ENCODE measurements around the gene COL8A2. TPM values are rescaled to one million over a fixed set of nuclear protein-coding genes. Genes with fewer than 3 reads are reported as not detected.

The COL8A2 gene
- total RNA-seq, 4 donors from 2014 or later = 0.61 to 1.6 (median 0.81) TPM

DNA sequence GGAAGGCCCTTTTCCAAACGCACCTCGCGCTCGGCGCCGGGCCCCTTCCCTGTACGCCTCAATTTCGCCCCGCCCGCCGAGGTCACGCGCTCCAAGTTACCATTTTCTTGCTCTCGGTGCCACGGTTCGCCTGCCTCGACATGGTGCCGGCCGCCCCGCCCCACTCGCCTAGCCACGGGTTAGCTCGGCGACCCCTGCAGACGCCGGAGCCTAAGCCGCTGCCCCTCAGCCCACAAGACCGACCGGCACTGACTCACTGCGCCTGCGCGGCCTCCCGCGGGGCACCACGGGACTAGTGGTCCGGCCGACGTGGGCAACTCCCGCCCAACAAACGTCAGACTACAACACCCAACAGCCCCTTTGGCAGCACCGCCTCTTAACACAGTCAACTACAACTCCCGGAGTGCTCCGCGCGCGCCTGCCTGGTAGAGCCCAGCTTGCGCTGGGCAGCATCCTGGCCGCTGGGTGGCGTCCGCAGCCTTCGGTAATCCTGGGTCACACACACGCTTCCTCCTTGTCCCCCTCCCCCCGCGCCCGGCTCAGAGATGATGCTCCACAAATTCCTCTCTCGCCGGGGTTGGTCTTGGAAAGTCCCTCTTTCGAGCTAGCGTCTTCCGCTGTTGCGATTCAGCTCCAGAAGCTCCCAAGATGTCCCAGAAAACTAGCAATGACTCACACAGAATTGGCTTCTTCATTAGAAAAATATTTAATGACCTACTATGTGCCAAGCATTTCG lies 24.4 kb upstream of the COL8A2 start, which contains the start of gene TRAPPC3:
Gene TRAPPC3 (minus strand): TSS at position 250 of the 736 bp plus-strand sequence. CDS start 108 bp downstream, at position 142.
- TF ChIP-seq, protein P1, sequence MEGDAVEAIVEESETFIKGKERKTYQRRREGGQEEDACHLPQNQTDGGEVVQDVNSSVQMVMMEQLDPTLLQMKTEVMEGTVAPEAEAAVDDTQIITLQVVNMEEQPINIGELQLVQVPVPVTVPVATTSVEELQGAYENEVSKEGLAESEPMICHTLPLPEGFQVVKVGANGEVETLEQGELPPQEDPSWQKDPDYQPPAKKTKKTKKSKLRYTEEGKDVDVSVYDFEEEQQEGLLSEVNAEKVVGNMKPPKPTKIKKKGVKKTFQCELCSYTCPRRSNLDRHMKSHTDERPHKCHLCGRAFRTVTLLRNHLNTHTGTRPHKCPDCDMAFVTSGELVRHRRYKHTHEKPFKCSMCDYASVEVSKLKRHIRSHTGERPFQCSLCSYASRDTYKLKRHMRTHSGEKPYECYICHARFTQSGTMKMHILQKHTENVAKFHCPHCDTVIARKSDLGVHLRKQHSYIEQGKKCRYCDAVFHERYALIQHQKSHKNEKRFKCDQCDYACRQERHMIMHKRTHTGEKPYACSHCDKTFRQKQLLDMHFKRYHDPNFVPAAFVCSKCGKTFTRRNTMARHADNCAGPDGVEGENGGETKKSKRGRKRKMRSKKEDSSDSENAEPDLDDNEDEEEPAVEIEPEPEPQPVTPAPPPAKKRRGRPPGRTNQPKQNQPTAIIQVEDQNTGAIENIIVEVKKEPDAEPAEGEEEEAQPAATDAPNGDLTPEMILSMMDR (IDR thresholded peaks at IDR 0.05 in 4 of 5, conservative IDR thresholded peaks at IDR 0.05 in 1 of 5) = peak; percentile 96 to 98 (median 97)
- TF ChIP-seq POLR2A (IDR thresholded peaks at IDR 0.05) = peak; percentile 97 to 98
- ATAC-seq (peak; percentile 78 to 87), DNase-seq (peak; percentile 100)
- intact Hi-C loops (cut with DNase I; ENCODE audit: low total_unique reads) (loop anchor here (1.0 to 2.0 kb wide), 6 partner anchors 26 to 1709 kb away; partner anchors contain the start of genes MTF1 and THRAP3), in situ Hi-C loops (cut with MboI; ENCODE audit: low sequenced_read_pairs in 4 of 4) (loop anchor here in 1 of 4 donors (10.0 kb wide), 1 partner anchor 55 kb away; no protein-coding TSS in a partner anchor)
- Histone ChIP-seq H3K4me1 (peaks cover 37 to 54% of the 10 kb centered on the region in 2 donors), H3K27ac (peak within 1 kb of the TSS; percentile 90 to 100 (median 98)), H3K27me3 (no peaks in the 10 kb centered on the region), H3K36me3 (peaks cover 0 to 4% of the 10 kb centered on the region in 2 donors), H3K4me3 (peak within 1 kb of the TSS; percentile 70 to 89 (median 80)), H3K9me3 (no peaks in the 10 kb centered on the region)

DNA sequence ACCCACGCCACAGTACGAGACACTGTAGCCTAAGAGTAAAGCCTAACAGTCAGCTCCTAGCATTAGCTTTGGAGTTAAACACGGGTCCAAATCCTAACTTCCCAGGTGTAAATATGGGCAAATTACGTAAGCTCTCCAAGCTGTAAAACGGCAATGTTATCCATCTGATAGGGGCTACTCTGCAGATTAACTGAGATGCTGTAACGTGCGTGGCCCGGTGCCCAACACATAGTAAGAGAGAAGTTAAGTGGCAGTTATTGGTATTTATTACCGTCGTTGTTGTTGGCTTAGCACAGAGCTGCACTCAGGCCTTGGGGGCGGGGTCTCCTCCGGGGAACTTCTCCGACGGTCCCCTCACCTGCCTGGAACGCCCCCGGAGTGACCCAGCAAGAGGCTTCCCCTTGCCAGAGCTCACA lies 23.8 kb upstream of the COL8A2 start:
- intact Hi-C loops (cut with DNase I; ENCODE audit: low total_unique reads) (loop anchor here (1.0 to 2.0 kb wide), 6 partner anchors 26 to 1710 kb away; partner anchors contain the start of genes MTF1 and THRAP3), in situ Hi-C loops (cut with MboI; ENCODE audit: low sequenced_read_pairs in 4 of 4) (loop anchor here in 1 of 4 donors (10.0 kb wide), 1 partner anchor 54 kb away; no protein-coding TSS in a partner anchor)
- peak overlapping the region; percentile 90 to 100 (median 98) for H3K27ac ChIP-seq
- H3K9me3 ChIP-seq = no peaks in the 10 kb centered on the region
- H3K36me3 ChIP-seq = peaks cover 0 to 4% of the 10 kb centered on the region in 2 donors
- TF ChIP-seq, protein P1 (IDR thresholded peaks at IDR 0.05 in 4 of 5, conservative IDR thresholded peaks at IDR 0.05 in 1 of 5) = no peak
- peak overlapping the region; percentile 70 to 89 (median 80) for H3K4me3 ChIP-seq
- no peaks in the 10 kb centered on the region for H3K27me3 ChIP-seq
- DNase-seq (no peak), ATAC-seq (no peak)
- peaks cover 37 to 54% of the 10 kb centered on the region in 2 donors for H3K4me1 ChIP-seq

DNA sequence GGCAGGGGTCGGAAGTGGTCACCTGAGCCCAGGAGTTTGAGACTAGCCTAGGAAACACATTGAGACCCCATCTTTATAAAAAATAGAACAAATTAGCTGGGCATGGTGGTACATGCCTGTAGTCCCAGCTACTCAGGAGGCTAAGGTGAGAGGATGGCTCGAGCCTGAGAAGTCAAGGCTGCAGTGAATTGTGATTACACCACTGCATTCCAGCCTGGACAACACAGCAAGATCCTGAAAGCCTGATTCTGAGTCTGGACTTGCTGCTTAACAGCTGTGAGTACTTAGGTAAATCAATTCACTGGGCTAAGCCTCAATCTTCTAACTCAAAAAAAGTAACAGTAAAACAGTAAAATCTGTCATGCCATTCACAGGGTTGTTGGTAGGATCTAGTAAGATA lies 19.4 kb upstream of the COL8A2 start:
- DNase-seq = no peak
- in situ Hi-C loops (cut with MboI; ENCODE audit: low sequenced_read_pairs in 4 of 4) = loop anchor here in 1 of 4 donors (10.0 kb wide), 1 partner anchor 50 kb away; no protein-coding TSS in a partner anchor
- Histone ChIP-seq H3K27ac (peak overlapping the region in 1 of 4 donors; percentile 21), H3K36me3 (peaks cover 0 to 12% of the 10 kb centered on the region in 2 donors), H3K4me3 (no peak overlapping the region), H3K9me3 (no peaks in the 10 kb centered on the region), H3K27me3 (no peaks in the 10 kb centered on the region), H3K4me1 (peaks cover 34 to 51% of the 10 kb centered on the region in 2 donors)
- TF ChIP-seq, protein P1 (IDR thresholded peaks at IDR 0.05 in 4 of 5, conservative IDR thresholded peaks at IDR 0.05 in 1 of 5) = no peak
- no peak for TF ChIP-seq POLR2A (IDR thresholded peaks at IDR 0.05)
- no peak for ATAC-seq
- intact Hi-C loops (cut with DNase I; ENCODE audit: low total_unique reads) = no loop called here

DNA sequence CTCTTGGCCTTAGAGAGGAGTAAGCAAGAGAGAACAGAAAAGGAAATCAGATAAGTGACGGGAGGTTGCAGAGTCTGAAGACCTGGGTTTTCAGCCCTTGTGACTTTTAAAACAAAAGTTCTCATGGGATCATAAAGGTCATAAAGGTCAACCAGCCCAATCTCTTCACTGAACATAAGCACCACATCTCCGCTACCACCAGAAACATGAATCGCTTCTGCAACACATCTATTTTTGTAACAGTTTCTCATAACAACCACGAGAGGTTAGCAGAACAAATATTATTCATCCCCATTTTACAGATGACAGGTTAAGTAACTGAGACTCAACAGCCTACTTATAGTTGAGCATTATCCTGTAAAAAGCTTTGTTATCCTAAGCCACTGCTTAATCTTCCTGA lies 18.4 kb upstream of the COL8A2 start:
- Histone ChIP-seq H3K27me3 (no peaks in the 10 kb centered on the region), H3K4me1 (peaks cover 32 to 51% of the 10 kb centered on the region in 2 donors), H3K36me3 (peaks cover 0 to 21% of the 10 kb centered on the region in 2 donors), H3K4me3 (no peak overlapping the region), H3K9me3 (no peaks in the 10 kb centered on the region), H3K27ac (peak overlapping the region in 3 of 4 donors; percentile 6 to 44 (median 35))
- in situ Hi-C loops (cut with MboI; ENCODE audit: low sequenced_read_pairs in 4 of 4) = loop anchor here in 1 of 4 donors (10.0 kb wide), 1 partner anchor 49 kb away; no protein-coding TSS in a partner anchor
- ATAC-seq = peak in 1 of 2 donors; percentile 28
- intact Hi-C loops (cut with DNase I; ENCODE audit: low total_unique reads) = no loop called here
- DNase-seq = no peak
- TF ChIP-seq, protein P1 (IDR thresholded peaks at IDR 0.05 in 4 of 5, conservative IDR thresholded peaks at IDR 0.05 in 1 of 5) = no peak
- no peak for TF ChIP-seq POLR2A (IDR thresholded peaks at IDR 0.05)
